Type B pancreatic cell (in vitro differentiated cells): ENCODE measurements around the gene IRAK3. TPM values are rescaled to one million over a fixed set of nuclear protein-coding genes. Genes with fewer than 3 reads are reported as not detected.
"Not testable (repeated sequence)": the region's sequence is repeated elsewhere in the genome, so short reads cannot be mapped to it uniquely, and the experiment has no call there.

Experiments used
- DNase-seq: peaks from one replicate; pipeline ENCODE4 v3.0.0; 2021; ENCODE audit warnings: mixed read lengths; ENCODE audit not compliant: unreplicated experiment; ENCODE audit errors: extremely low spot score
- H3K27ac Mint-ChIP-seq: 2 replicates; pipeline ENCODE4 v1.8.0; 2021; ENCODE audit warnings: mild to moderate bottlenecking, mixed read lengths
- H3K27me3 Mint-ChIP-seq: 2 replicates; pipeline ENCODE4 v1.8.0; 2021; ENCODE audit warnings: mixed read lengths
- H3K36me3 Mint-ChIP-seq: 2 replicates; pipeline ENCODE4 v1.8.0; 2021; ENCODE audit warnings: mixed read lengths
- H3K4me1 Mint-ChIP-seq: one replicate; pipeline ENCODE4 v1.8.0; 2021; ENCODE audit warnings: mixed read lengths; ENCODE audit not compliant: unreplicated experiment
- H3K4me3 Mint-ChIP-seq: 2 replicates; pipeline ENCODE4 v1.8.0; 2021; ENCODE audit warnings: mild to moderate bottlenecking, mixed read lengths
- H3K9me3 Mint-ChIP-seq: 2 replicates; pipeline ENCODE4 v1.8.0; 2021; ENCODE audit warnings: mixed read lengths
- total RNA-seq: library from RNA; stranded (reverse); gene quantifications from 2 replicates; pipeline ENCODE4 v1.2.1, GENCODE V29; 2021; ENCODE audit warnings: low replicate concordance
- TF ChIP-seq, protein P1 (sequence below): fragments of 200-600 bp; sonication (generic); conservative IDR thresholded peaks from 2 replicates; pipeline ENCODE4 v1.5.0; 2021; ENCODE audit warnings: antibody characterized with exemption, mild to moderate bottlenecking

IRAK3 gene
- total RNA-seq, 1 donor from 2014 or later: 0.34 TPM

DNA sequence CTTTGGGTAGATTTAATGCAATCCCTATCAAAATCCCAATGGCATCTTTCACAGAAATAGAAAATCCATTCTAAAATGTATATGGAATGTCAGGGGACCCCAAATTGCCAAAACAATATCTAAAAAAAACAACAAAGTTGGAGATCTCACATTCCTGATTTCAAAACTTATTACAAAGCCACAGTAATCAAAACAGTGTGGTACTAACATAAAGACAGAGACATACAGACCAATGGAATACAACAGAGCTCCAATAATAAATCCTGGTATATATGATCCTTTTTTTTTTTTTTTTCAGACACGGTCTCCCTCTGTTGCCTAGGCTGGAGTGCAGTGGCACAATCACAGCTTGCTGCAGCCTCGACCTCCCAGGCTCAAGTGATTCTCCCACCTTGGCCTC lies 23.9 kb upstream of the IRAK3 start:
- Mint-ChIP-seq H3K9me3 (peaks cover 21% of the 10 kb centered on the region), H3K27ac (no peak overlapping the region), H3K4me1 (peaks cover 4% of the 10 kb centered on the region), H3K27me3 (no peaks in the 10 kb centered on the region), H3K36me3 (peaks cover 24% of the 10 kb centered on the region), H3K4me3 (no peak overlapping the region)
- TF ChIP-seq, protein P1, sequence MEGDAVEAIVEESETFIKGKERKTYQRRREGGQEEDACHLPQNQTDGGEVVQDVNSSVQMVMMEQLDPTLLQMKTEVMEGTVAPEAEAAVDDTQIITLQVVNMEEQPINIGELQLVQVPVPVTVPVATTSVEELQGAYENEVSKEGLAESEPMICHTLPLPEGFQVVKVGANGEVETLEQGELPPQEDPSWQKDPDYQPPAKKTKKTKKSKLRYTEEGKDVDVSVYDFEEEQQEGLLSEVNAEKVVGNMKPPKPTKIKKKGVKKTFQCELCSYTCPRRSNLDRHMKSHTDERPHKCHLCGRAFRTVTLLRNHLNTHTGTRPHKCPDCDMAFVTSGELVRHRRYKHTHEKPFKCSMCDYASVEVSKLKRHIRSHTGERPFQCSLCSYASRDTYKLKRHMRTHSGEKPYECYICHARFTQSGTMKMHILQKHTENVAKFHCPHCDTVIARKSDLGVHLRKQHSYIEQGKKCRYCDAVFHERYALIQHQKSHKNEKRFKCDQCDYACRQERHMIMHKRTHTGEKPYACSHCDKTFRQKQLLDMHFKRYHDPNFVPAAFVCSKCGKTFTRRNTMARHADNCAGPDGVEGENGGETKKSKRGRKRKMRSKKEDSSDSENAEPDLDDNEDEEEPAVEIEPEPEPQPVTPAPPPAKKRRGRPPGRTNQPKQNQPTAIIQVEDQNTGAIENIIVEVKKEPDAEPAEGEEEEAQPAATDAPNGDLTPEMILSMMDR: no peak
- no peak for DNase-seq

DNA sequence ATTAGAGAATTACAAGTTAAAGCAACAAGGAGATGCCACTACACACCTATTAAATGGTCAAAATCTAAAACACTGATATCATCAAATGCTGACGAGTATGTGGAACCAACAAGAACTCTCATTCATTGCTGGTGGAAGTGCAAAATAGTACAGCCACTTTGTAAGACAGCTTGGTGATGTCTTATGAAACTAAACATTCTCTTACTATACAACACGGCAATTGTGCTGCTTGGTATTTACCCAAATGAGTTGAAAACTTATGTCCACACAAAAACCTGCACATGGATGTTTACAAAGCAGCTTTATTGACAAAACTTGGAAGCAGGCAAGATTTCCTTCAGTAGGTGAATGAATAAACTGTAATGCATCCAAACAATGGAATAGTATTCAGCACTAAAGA lies 22.5 kb upstream of the IRAK3 start:
- DNase-seq: no peak
- TF ChIP-seq, protein P1: no peak
- no peak overlapping the region for H3K4me3 Mint-ChIP-seq
- peaks cover 22% of the 10 kb centered on the region for H3K36me3 Mint-ChIP-seq
- peaks cover 4% of the 10 kb centered on the region for H3K4me1 Mint-ChIP-seq
- H3K27ac Mint-ChIP-seq: no peak overlapping the region
- peaks cover 21% of the 10 kb centered on the region for H3K9me3 Mint-ChIP-seq
- no peaks in the 10 kb centered on the region for H3K27me3 Mint-ChIP-seq

DNA sequence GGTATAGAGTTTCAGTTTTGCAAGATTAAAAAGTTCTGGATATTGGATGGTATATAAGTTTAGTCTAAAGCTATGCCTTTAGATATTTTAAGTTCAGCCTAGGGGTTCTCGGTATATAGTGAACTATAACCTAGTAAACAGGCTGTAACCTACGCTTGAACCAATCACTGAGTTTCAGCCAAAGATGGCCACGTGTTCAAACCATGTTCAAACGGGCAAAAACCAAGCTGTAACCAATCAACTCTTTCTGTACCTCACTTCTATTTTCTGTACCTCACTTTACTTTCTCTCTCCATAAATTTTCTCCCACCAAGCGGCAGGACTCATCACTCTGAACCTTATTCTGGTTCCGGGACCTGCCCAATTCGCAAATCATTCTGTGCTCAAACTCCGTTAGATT lies 20.6 kb upstream of the IRAK3 start:
- peaks cover 22% of the 10 kb centered on the region for H3K36me3 Mint-ChIP-seq
- DNase-seq: no peak
- no peak overlapping the region for H3K27ac Mint-ChIP-seq
- H3K27me3 Mint-ChIP-seq: no peaks in the 10 kb centered on the region
- TF ChIP-seq, protein P1: no peak
- H3K4me3 Mint-ChIP-seq: peak overlapping the region; percentile 56
- peaks cover 21% of the 10 kb centered on the region for H3K9me3 Mint-ChIP-seq
- H3K4me1 Mint-ChIP-seq: peaks cover 4% of the 10 kb centered on the region

- H3K27ac Mint-ChIP-seq: peak within 1 kb of the TSS; percentile 96
- peaks cover 19% of the 10 kb centered on the region for H3K9me3 Mint-ChIP-seq
- H3K36me3 Mint-ChIP-seq: peaks cover 22% of the 10 kb centered on the region
- peak; percentile 78 for DNase-seq
- H3K4me3 Mint-ChIP-seq: peak within 1 kb of the TSS; percentile 93
- peaks cover 4% of the 10 kb centered on the region for H3K4me1 Mint-ChIP-seq
- H3K27me3 Mint-ChIP-seq: no peaks in the 10 kb centered on the region
- TF ChIP-seq, protein P1: peak; percentile 57
These were observed 19.5 kb upstream of the IRAK3 start, which contains the start of gene TMBIM4 for GRCh38 chr12:66169221-66170170. Gene TMBIM4, minus strand, starts transcription at chr12:66169996. Its CDS starts 45 bp downstream, at chr12:66169951.

DNA sequence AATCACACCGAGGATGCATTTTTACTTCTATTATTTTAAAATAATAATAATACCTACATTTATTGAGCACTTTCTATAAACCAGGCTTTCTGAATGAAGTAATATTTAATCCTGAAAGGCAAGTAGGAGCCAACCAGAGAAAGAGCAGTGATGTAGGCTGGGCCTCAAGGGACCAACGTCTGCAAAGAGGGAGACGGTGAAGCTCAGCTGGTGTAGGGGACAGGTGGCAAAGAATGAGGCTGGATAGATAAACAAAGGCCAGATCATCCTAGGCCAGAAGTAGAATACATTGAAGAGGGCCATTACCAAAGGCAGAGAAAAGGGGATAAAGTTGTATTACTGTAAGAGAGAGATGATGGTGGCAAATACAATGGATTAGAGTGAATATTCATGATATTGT lies 18.4 kb upstream of the IRAK3 start:
- Mint-ChIP-seq H3K4me3 (no peak overlapping the region), H3K36me3 (peaks cover 15% of the 10 kb centered on the region), H3K27ac (no peak overlapping the region), H3K4me1 (peaks cover 4% of the 10 kb centered on the region), H3K27me3 (no peaks in the 10 kb centered on the region), H3K9me3 (peaks cover 9% of the 10 kb centered on the region)
- no peak for DNase-seq
- TF ChIP-seq, protein P1: no peak

- not testable (repeated sequence) for H3K9me3 Mint-ChIP-seq, H3K4me3 Mint-ChIP-seq, H3K27ac Mint-ChIP-seq, H3K36me3 Mint-ChIP-seq, DNase-seq, H3K4me1 Mint-ChIP-seq
- peaks cover 14% of the 10 kb centered on the region for H3K27me3 Mint-ChIP-seq
These were observed 14.4 kb upstream of the IRAK3 start for GRCh38 chr12:66174391-66175325.
